Mammary epithelial cell (primary cell): Measurements from ENCODE around the gene PLA2G4D.
"Not testable (repeated sequence)": the region's sequence is repeated elsewhere in the genome, so short reads cannot be mapped to it uniquely, and the experiment has no call there.

Experiments used
- CTCF ChIP-seq, 2 donors: IDR thresholded peaks in 1 of 2; conservative IDR thresholded peaks in 1 of 2; 2 replicates each; pipeline ENCODE4 v1.5.1; 2011 to 2012; ENCODE audit warnings: inconsistent platforms in 2 of 2, low read length in 2 of 2, mild to moderate bottlenecking in 2 of 2, control low read depth in 1 of 2, low read depth in 1 of 2; ENCODE audit not compliant: insufficient read depth in 1 of 2; ENCODE audit errors: extremely low read depth in 1 of 2
- EZH2 ChIP-seq: IDR thresholded peaks from 2 replicates; pipeline ENCODE4 v1.6.1; 2012; ENCODE audit warnings: low read length, inconsistent platforms, borderline replicate concordance

GRCh38 chr15:42091753-42092397 is 2.5 kb downstream of the PLA2G4D start:
- TF ChIP-seq CTCF (conservative IDR thresholded peaks at IDR 0.05 in 1 of 2, IDR thresholded peaks at IDR 0.05 in 1 of 2; ENCODE audit: extremely low read depth in 1 of 2, insufficient read depth in 1 of 2, low read depth in 1 of 2, low read length in 2 of 2); EZH2: not testable (repeated sequence)
